Stimulated activated CD4-positive, alpha-beta T cell treated with anti-CD3 and anti-CD28 coated beads, Interleukin-12 subunit alpha, Interleukin-12 subunit beta, amount 100 ng/mL, for 48 hours (primary cell): ENCODE results near the gene NECTIN4.
A peak's percentile ranks its signal among the peaks of the same experiment; 100 is the strongest.

Experiments used
- DNase-seq, 3 donors: peaks; one replicate each; pipeline ENCODE4 v3.0.0-alpha.2; 2020; ENCODE audit warnings: low read depth in 2 of 3, low spot score in 1 of 3

The NECTIN4 gene

GRCh38 chr1:161061419-161061818 lies 27.9 kb downstream of the NECTIN4 start:
- DNase-seq = no peak

GRCh38 chr1:161059293-161059692 lies 30.1 kb downstream of the NECTIN4 start:
- no peak for DNase-seq

GRCh38 chr1:161054805-161055204 lies 34.6 kb downstream of the NECTIN4 start:
- DNase-seq = no peak

GRCh38 chr1:161054232-161054631 lies 35.1 kb downstream of the NECTIN4 start:
- no peak for DNase-seq

GRCh38 chr1:161052899-161053298 lies 36.5 kb downstream of the NECTIN4 start:
- DNase-seq = no peak

- no peak for DNase-seq
Observed at GRCh38 chr1:161051219-161051618, 38.1 kb downstream of the NECTIN4 start.

- no peak for DNase-seq
Observed at GRCh38 chr1:161048949-161049722, 40.2 kb downstream of the NECTIN4 start.

GRCh38 chr1:161047436-161048420 lies 41.6 kb downstream of the NECTIN4 start:
- no peak for DNase-seq

GRCh38 chr1:161046605-161047228 lies 42.6 kb downstream of the NECTIN4 start:
- DNase-seq = no peak

- DNase-seq = peak; percentile 86 to 90 (median 87)
Observed at GRCh38 chr1:161045736-161046604, 43.4 kb downstream of the NECTIN4 start, which contains the start of gene USF1. Gene USF1, minus strand, starts transcription at chr1:161045977. Its CDS starts 2,702 bp downstream, at chr1:161043275.

- DNase-seq = peak in 1 of 3 donors; percentile 42
Observed at GRCh38 chr1:161044908-161045735, 44.2 kb downstream of the NECTIN4 start.

GRCh38 chr1:161044535-161044907 lies 44.8 kb downstream of the NECTIN4 start:
- DNase-seq = no peak

GRCh38 chr1:161039546-161039945 lies 49.8 kb downstream of the NECTIN4 start:
- no peak for DNase-seq

GRCh38 chr1:161039154-161039545 lies 50.2 kb downstream of the NECTIN4 start:
- DNase-seq = no peak

GRCh38 chr1:161038523-161039153 lies 50.7 kb downstream of the NECTIN4 start, which contains the start of gene TSTD1:
Gene TSTD1, minus strand, starts transcription at chr1:161038964. Its CDS starts 75 bp downstream, at chr1:161038889.
- peak; percentile 71 to 83 (median 76) for DNase-seq

- no peak for DNase-seq
Observed at GRCh38 chr1:161037661-161038522, 51.5 kb downstream of the NECTIN4 start.

GRCh38 chr1:161033751-161034150 lies 55.6 kb downstream of the NECTIN4 start:
- DNase-seq = no peak

- DNase-seq = no peak
Observed at GRCh38 chr1:161032409-161032808, 56.9 kb downstream of the NECTIN4 start.
